T-helper 9 cell (primary cell): ENCODE data around the gene DNAJC5.
"Not testable (repeated sequence)": the region's sequence is repeated elsewhere in the genome, so short reads cannot be mapped to it uniquely, and the experiment has no call there.

ENCODE experiments used
- DNase-seq: peaks from one replicate; pipeline ENCODE4 v3.0.0-alpha.2; 2020

DNAJC5 gene

DNA sequence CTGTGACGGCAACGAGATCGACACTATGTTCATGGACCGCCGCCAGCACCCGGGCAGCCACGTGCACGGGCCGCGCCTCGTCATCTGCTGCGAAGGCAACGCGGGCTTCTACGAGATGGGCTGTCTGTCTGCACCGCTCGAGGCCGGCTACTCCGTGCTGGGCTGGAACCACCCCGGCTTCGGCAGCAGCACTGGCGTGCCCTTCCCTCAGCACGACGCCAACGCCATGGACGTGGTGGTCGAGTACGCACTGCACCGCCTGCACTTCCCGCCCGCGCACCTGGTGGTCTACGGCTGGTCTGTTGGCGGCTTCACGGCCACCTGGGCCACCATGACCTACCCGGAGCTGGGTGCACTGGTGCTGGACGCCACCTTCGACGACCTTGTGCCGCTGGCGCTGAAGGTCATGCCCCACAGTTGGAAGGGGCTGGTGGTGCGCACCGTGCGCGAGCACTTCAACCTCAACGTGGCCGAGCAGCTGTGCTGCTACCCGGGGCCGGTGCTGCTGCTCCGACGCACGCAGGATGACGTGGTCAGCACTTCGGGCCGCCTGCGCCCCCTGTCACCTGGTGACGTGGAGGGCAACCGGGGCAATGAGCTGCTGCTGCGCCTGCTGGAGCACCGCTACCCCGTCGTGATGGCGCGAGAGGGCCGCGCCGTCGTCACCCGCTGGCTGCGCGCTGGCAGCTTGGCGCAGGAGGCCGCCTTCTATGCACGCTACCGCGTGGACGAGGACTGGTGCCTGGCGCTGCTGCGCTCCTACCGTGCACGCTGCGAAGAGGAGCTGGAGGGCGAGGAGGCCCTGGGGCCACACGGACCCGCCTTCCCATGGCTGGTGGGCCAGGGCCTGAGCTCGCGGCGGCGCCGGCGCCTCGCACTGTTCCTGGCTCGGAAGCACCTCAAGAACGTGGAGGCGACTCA lies 32.7 kb upstream of the DNAJC5 start:
- DNase-seq, result no peak

DNA sequence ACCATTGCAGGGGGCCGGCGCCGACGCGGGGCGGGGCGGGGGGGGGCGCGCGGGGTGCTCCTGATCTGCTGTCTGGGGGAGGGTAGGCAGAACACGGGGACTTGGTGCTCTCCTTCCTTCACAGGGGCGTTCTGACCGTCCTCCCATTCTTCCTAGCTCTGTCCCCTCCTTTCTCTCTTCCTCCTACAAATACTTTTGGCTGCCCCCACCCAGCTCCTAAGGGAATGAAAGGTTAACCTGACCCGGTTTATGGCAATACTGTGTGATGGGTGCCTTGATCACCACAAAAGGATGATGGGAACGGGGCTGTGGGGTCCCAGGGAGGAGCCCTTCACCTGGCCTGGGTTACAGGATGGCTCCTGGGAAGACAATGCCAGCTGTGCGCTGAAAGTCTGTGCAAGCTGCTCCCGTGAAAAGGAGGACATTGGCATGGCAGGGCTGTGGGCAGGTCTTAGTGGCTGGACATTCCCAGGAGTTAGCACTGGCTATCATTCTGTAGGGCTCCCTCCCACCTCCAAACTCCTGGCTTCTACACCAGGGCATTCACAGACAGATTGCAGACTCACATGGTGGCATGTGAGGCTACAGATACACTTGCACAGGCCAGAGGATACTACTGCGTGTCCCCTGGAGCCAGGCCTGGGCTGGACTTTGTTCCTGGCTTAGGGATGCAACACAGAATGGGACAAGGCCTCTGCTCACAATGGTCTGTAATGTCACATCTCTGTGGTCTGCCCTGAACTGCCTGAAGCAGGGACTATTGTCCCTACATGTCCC lies 31.7 kb upstream of the DNAJC5 start:
- DNase-seq, result no peak

DNA sequence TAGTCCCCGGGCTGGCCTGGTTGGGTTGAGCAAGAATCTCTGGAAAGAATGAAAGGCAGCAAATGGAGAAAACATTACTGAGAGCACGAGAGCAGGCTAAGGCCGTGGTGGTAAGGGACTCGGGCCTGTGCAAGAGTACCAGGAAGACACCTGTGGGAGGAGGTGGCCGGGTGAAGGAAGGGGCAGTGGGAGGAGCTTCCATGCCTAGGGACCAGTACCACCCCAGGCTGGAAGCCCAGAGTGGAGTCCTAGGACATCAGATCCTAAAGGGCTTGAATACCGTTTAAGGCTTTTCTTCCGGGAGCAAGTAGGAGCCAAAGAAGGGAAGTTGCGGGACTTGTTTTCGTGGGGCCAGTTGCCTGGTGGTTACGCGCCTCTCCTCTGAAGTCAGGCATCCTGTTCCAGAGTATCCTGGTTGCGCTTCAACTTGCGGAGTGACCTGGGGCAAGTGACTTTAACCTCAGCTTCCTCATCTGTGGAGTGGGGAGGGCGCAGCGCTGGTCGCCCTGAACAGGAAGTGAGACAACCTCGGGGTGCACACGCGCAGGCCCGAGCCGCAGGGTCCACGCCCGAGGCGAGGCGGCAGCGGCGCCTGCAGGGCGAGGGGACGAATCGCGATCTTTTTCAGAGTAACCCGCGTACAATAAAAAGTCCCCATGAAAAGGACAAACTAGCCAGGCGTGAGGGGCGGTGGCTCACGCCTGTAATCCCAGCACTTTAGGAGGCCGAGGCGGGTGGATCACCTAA lies 31.0 kb upstream of the DNAJC5 start:
- DNase-seq, result peak; percentile 57

DNA sequence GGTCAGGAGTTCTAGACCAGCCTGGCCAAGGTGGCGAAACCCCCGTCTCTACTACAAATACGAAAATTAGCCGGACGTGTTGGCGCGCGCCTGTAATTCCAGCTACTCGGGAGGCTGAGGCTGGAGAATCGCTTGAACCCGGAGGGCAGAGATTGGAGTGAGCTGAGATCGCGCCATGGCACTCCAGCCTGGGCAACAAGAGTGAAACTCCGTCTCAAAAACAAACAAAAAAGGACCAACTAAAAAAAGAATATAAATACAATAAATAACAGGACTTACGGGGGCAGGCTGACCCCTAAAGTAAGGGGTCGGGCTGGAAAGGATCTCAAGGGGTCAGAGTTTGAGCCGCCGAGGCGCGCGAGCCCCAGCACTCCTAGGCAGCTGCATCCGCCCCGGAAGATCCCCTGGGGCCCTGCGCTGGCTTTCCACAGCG lies 30.4 kb upstream of the DNAJC5 start:
- DNase-seq, result no peak

DNA sequence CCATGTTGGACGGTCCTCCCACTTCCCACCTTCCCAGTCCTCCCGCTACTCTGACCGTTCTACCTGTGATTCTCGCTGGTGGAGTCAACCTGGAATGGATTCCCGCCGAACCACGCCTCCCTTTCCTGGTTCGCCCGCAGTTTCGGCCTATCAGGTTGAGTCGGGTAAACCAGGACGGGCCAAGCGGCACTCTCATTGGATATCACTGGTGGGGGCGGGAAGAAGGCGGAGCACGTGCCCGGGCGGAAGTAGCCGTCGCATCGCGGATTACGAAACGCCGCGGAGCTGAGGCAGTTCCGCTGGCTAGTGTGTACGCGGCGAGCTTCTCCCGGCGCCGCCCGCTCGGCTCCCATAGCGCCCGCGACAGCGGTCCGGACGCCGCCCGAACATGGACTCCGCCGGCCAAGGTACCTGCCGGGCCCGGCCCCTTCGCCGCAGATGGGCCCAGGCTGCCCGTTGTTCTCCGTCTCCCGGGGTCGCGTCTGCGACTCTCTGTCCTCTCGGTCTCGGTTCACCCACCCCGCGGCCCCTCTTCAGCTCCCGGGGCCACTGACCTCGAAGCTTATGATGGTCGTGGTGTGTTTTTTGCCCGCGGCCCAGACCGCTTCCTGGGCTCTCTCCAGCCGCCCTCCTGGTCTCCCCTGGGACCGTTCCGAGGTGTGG lies 29.8 kb upstream of the DNAJC5 start, which contains the start of gene TPD52L2:
TPD52L2 (plus strand) TSS at position 293 of the 663 bp plus-strand sequence; CDS start at position 389, 96 bp downstream.
- peak; percentile 96 for DNase-seq

DNA sequence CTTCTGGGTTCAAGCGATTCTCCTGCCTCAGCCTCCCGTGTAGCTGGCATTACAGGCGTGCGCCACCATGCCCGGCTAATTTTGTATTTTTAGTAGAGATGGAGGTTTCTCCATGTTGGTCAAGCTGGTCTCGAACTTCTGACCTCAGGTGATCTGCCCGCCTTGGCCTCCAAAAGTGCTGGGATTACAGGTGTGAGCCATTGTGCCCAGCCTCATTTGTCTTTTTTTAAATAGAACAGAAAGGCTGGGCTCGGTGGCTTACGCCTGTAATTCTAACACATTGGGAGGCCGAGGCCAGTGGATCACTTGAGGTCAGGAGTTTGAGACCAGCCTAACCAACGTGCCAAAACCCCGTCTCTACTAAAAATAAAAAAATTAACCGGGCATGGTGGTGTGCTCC lies 27.9 kb upstream of the DNAJC5 start:
- DNase-seq, result not testable (repeated sequence)

DNA sequence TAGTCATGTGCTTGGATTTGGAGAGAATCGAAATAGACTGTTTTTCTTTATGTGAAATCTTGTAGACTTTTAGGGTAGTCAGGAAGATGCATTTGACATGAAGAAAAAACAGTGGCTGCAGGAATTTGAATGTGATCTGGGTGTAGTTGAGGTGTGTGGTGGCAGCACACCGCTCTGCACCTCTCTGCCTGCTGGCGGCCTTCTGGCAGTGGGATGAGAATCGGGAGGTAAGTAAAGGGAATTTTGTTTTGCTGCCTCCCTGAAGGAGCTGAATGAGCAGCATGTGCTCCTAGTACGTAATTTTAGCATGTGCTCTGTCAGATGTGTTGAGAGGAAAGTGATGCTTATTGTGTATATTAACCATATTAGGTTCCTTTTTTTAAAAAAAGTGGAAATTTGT lies 26.7 kb upstream of the DNAJC5 start:
- no peak for DNase-seq

DNA sequence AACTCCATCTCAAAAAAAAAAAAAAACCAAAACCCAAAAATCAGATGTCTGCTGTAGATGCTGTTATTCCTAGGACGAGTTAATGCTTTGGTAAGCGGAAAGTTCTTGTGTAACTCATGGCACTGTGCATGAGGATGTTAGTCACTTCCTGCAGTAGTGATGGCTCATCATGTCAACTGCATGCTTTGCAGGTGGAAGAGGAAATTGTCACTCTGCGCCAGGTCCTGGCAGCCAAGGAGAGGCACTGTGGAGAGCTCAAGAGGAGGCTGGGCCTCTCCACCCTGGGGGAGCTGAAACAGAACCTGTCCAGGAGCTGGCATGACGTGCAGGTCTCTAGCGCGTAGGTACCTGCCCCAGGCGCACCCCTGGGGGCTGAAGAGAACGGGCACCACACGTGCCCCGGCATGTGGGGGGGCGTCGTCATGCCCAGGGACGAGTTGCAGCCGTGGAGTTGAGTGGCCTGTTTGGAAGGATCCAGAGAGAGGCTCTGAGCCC lies 21.4 kb upstream of the DNAJC5 start:
- no peak for DNase-seq

DNA sequence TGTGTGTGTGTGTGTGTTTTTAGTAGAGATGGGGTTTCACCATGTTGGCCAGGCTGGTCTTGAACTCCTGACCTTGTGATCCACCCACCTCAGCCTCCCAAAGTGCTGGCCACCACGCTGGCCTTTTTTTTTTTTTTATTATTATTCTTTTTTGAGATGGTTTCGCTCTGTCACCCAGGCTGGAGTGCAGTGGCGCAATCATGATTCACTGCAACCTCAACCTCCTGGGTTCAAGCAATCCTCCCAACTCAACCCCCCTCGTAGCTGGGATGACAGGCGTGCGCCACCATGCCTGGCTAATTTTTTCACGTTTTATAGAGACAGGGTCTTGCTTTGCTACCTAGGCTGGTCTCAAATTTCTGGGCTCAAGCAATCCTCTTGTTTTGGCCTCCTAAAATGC lies 20.7 kb upstream of the DNAJC5 start:
- not testable (repeated sequence) for DNase-seq

DNA sequence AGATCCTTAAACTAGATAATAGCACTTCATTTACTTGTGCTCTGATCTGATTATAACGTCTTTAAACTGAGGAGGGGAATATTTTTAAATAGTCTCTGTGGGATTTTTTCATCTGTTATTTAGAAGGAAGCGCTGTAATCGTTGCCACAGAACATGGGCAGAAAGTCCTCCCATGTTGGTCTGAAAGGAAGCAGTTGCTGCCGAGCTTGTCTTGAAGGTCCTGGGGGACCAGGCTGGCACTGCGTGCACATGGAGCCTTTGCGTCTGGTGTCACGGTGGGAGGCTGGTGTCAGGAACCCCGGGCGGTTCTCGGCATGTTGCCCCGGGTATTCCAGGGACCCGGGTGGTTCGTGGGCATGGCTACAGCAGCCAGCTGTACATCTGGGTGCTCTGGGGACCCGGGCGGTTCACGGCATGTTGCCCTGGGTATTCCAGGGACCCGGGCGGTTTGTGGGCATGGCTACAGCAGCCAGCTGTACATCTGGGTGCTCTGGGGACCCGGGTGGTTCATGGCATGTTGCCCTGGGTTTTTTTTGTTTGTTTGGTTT lies 18.4 kb upstream of the DNAJC5 start:
- no peak for DNase-seq

DNA sequence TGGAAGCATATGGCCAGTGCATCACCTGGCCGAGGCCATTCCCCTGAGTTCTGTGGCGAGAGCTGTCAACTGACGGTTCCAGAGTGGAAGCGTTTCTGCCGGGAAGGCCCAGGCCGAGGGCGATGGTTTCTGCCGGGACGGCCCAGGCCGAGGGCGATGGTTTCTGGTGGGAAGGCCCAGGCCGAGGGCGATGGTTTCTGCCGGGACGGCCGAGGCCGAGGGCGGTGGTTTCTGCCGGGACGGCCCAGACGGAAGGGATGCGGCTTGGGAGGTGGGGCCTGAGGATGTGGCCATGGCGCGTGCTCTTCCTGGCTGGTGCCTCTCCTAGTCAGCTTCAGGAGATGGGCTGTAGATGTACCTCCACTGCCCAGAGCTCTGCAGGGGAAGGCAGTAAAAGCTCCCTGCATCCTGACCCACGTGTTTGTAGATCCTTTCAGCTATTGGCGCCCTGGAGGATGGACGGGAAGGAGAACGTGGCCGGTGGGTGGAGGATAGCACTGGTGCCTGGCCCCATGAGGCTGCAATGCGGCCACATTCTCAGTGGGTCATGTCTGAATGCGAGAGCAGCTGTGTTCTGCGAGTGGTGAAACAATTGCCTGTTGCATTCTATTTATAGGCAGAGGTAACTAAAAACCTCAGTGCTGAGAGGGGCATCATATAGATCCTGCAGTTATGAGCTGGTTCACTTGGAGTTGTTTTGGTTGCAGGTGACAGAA lies 17.0 kb upstream of the DNAJC5 start:
- no peak for DNase-seq

DNA sequence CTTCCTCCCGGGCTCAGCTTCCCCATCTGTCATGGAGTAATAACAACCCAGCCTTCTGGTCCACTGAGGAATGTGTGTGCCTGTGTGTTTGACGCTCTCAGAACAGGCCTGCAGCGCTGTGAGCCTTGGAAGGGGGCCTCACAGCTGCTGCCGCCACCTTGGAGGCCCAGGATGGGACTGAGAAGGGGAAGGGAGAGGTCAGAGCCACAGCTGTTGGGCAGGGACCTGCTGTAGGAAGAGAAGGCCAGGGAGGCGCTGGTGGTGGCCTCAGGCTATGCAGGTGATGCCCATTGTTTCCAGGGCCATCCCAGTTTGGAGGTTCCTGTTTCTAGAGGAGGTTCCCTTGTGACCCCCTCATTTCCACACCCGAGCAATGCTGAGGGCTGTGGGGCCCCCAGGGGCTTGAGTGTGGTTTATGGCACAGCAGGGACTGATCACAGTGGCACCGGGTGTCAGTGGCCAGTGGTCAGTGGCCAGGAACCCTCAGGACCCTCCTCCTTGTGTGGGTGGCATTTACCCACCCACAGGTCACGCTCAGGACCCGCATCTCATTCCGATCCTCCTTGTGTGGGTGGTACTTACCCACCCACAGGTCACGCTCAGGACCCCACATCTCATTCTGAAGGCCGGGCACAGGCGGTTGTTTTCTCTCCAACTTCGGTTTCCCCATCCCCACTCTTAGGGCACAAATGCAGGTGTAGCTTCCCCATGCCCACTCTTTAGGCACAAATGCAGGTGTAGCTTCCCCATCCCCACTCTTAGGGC lies 15.8 kb upstream of the DNAJC5 start:
- DNase-seq, result no peak

DNA sequence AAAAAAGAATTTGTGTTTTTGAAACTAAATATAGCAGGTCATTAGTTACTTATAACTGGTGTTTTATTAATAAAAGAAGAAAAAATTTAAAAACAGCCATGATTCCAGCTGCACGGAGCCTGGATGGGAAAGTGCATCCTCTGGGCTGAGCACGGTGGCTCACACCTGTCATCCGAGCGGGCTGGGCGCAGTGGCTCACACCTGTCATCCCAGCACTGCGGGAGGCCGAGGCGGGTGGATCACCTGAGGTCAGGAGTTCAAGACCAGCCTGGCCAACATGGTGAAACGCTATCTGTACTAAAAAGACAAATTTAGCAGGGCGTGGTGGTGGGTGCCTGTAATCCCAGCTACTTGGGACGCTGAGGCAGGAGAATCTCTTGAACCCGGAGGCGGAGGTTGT lies 14.0 kb upstream of the DNAJC5 start:
- DNase-seq, result not testable (repeated sequence)

DNA sequence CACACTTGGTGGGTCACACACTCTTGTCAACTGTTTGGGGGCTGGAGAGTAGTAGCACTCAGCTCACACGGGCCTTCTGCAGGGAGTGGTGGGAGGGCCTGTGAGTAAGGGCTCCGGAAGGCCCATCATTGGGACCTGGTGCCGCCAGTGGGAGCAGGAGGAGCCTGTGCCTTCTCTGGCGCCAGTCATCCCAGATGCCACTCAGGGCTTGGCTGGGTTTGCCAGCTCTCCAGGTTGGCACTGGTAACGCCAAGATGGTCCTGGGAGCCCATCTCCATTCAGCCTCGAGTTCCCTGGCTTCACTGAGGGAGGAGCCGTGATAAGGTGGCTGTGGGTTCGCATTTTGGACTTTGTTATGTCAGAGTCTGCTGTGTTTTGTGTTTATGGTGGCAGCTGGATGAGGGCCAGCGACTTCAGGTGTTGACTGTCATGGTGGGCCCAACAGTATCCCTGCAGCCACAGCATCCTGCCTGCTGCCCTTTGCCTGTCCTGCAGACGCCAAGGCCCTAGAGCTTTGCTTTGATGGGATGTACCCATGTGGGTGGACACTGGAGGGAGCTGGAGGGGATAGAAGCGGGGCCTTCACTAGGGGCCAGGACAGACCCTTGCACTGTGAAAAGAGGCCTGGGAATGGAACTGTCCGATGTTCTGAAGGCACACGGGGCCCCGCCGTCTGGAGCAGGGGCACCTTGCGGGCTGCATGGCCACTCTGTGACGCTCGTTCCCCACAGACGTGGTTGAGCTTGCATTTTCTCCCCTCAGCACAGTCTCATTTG lies 13.3 kb upstream of the DNAJC5 start:
- DNase-seq, result no peak

DNA sequence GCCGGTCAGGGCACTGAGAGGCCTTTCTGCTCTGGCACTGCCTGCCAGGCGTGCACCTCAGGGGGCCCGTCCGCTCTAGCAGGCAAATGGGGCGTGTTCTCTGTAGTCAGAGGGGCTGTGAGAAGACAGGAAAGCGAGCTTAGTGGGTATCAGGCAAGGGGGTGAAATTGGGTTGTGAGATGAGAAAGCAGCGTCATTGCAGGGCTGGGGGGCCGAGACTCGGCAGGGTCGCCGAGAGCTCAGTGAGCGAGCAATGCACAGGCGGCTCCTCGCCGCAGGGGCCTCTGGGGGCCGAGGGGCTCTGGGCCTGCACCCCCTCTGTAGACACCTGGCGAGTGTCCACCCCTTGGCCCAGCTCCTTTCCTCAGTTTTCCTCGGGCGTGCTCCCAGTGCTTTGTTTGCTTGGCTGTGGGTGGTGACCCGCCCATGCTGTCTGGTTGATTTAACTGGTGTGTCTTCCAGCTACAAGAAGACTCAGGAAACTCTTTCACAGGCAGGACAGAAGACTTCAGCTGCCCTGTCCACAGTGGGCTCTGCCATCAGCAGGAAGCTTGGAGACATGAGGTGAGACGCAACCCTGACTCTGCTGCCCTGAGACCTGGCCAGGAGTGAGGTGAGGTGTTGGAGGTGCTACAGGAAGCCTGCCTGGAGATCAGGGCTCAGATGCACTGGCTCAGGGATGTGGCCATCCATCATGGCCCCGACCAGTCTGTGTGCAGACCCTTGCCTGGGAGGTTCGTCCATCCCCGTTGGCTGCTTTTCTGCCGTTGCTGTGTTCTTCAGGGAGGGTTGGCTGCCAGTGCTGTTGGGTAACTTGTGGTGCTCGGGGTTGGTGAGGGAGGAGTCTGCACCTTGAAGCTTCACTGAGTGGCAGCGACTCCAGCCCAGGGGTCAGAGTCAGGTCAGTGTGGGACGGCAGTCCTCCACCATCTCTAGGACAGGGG lies 12.4 kb upstream of the DNAJC5 start:
- no peak for DNase-seq

DNA sequence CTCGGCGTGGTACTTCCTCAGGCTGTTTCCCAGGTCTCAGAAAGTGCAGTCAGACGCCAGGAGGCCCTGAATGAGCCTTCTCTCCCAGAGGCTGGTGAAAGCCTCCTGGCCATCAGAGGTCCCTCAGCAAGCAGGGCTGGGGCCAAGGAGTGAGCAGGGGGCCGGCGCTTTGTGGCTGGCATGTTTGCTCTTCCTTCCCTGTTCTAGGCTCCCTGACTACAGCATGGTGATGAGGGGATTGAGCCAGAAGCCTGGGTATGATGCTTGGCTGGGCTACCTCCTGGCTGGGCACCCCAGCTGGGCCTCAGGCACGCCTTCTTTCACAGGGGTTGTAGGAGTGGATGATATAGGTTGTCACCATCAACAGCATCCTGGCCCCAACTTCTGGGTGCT lies 11.7 kb upstream of the DNAJC5 start:
- DNase-seq, result no peak

DNA sequence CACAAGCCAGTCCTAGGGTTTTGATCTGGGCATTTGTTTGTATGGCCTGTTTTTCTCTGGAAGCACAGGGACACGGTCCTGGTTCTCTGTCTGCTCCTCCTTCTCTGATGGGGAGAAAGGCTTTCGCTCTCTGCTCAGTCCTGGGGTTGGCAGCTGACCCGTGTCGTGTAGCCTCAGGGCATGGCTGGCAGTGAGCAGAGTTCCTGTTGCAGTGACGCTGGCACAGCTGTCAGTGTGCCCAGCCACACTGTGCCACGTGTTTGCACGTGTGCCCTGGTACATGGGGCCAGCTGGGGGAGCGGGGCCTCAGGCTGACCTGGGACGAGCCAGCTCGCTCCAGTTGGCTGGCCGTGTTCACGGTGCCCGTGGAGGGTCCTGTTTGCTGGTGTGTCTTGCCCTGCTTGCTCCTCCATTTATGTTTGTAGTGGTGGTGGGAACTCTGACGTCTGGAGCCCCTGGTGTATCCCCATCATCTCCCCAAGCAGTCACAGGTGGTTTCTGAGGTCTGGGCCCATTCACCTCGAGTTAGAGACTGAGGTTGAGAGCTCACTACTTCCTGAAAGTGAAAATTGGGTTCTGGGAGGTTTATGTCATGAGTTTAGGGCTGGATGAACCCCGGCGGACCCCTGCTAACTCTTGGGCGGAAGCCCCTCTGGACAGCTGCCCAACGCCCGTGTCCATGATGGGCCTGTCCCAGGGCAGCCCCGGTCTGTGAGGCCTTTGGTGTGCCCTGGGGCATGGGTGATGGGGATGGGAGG lies 10.2 kb upstream of the DNAJC5 start:
- DNase-seq, result no peak
